Stimulated activated CD4-positive, alpha-beta T cell treated with anti-CD3 and anti-CD28 coated beads, TNF-alpha, amount 100 ng/mL, for 1 hour (primary cell): Measurements from ENCODE around the gene SYT8.

Source experiments
- DNase-seq, 3 donors: peaks; one replicate each; pipeline ENCODE4 v3.0.0-alpha.2; 2020; ENCODE audit warnings: low read depth in 3 of 3, low spot score in 1 of 3

The SYT8 gene

GRCh38 chr11:1844221-1845094, 9.7 kb downstream of the SYT8 start:
- peak in 1 of 3 donors; percentile 19 for DNase-seq

- no peak for DNase-seq
These were observed 10.3 kb downstream of the SYT8 start for GRCh38 chr11:1845095-1845429.

- DNase-seq, result no peak
These were observed 11.0 kb downstream of the SYT8 start for GRCh38 chr11:1845561-1846452.

GRCh38 chr11:1846453-1846932, 11.7 kb downstream of the SYT8 start:
- DNase-seq, result no peak

GRCh38 chr11:1847006-1847735, 12.4 kb downstream of the SYT8 start:
- DNase-seq, result no peak

GRCh38 chr11:1847926-1848639, 13.3 kb downstream of the SYT8 start:
- DNase-seq, result no peak

- DNase-seq, result no peak
These were observed 14.0 kb downstream of the SYT8 start for GRCh38 chr11:1848640-1849430.

GRCh38 chr11:1851468-1852180, 16.8 kb downstream of the SYT8 start:
- DNase-seq, result no peak

GRCh38 chr11:1852271-1852876, 17.6 kb downstream of the SYT8 start:
- DNase-seq, result no peak

GRCh38 chr11:1852877-1853276, 18.1 kb downstream of the SYT8 start, which contains the start of gene LSP1:
Gene LSP1 (plus strand): TSS chr11:1853084. CDS start chr11:1853145, 61 bp downstream.
- peak; percentile 59 to 67 (median 63) for DNase-seq

- no peak for DNase-seq
These were observed 18.8 kb downstream of the SYT8 start for GRCh38 chr11:1853376-1854131.

GRCh38 chr11:1854132-1854948, 19.6 kb downstream of the SYT8 start:
- DNase-seq, result no peak

- DNase-seq, result no peak
These were observed 20.4 kb downstream of the SYT8 start for GRCh38 chr11:1854949-1855885.

- DNase-seq, result no peak
These were observed 21.1 kb downstream of the SYT8 start for GRCh38 chr11:1855886-1856265.

GRCh38 chr11:1856306-1857005, 21.7 kb downstream of the SYT8 start:
- DNase-seq, result no peak
